IMR-90 (cell line): ENCODE measurements around the gene TRO. TPM values are rescaled to one million over a fixed set of nuclear protein-coding genes. Genes with fewer than 3 reads are reported as not detected.

Experiments used
- ATAC-seq: fragments of 200-7000 bp; cut with Tn5 transposase; 2 replicates; pipeline ENCODE4 v1.9.1; 2020; ENCODE audit warnings: low read depth, mild to moderate bottlenecking, moderate library complexity
- BruUV-seq: library from RNA; stranded (reverse); fragments of 400-500 nt; replicated peaks from 2 replicates; lab custom pipeline; 2021; lab: Mats Ljungman, UMichigan
- CTCF ChIA-PET: fragments of 300-600 bp; formaldehyde crosslinking; extraction: SDS; loops from one replicate; lab custom pipeline; 2021; ENCODE audit warnings: antibody characterized with exemption; lab: Yijun Ruan, JAX
- POLR2A ChIA-PET: fragments of 300-600 bp; sonication (Branson Sonifier 250); formaldehyde crosslinking; loops from one replicate; lab custom pipeline; 2022; ENCODE audit warnings: antibody characterized with exemption; ENCODE audit not compliant: unreplicated experiment; lab: Charles Lee
- DNase-seq: peaks from one replicate; pipeline ENCODE4 v3.0.0; 2013
- H2AFZ ChIP-seq: replicated peaks from 2 replicates; pipeline ENCODE3; 2013; ENCODE audit warnings: low read length, mild to moderate bottlenecking; ENCODE audit not compliant: poor library complexity
- H2AK5ac ChIP-seq: 2 replicates; pipeline ENCODE4 v1.6.1; 2013; ENCODE audit warnings: low read depth, low read length, inconsistent platforms
- H2AK9ac ChIP-seq: replicated peaks from 2 replicates; pipeline ENCODE3; 2013; ENCODE audit warnings: mild to moderate bottlenecking, low read depth, low read length, moderate library complexity; ENCODE audit not compliant: poor library complexity
- H2BK120ac ChIP-seq: 2 replicates; pipeline ENCODE4 v1.6.1; 2013; ENCODE audit warnings: low read depth, low read length, inconsistent platforms
- H2BK15ac ChIP-seq: 3 replicates; pipeline ENCODE4 v1.6.1; 2013; ENCODE audit warnings: low read depth, low read length, inconsistent platforms
- H2BK20ac ChIP-seq: 2 replicates; pipeline ENCODE4 v1.6.1; 2013; ENCODE audit warnings: low read depth, mild to moderate bottlenecking, inconsistent platforms, low read length, moderate library complexity
- H2BK5ac ChIP-seq: 2 replicates; pipeline ENCODE4 v1.6.1; 2013; ENCODE audit warnings: mild to moderate bottlenecking, low read depth, low read length, inconsistent platforms; ENCODE audit not compliant: poor library complexity, severe bottlenecking
- H3K14ac ChIP-seq: replicated peaks from 2 replicates; pipeline ENCODE4 v1.6.1; 2013; ENCODE audit warnings: low read depth, low read length, inconsistent platforms
- H3K18ac ChIP-seq: 2 replicates; pipeline ENCODE4 v1.6.1; 2013; ENCODE audit warnings: low read depth, low read length, control low read depth
- H3K23ac ChIP-seq: 2 replicates; pipeline ENCODE4 v1.6.1; 2013; ENCODE audit warnings: low read depth, low read length, inconsistent platforms
- H3K27ac ChIP-seq: 2 replicates; pipeline ENCODE4 v1.5.1; 2013; ENCODE audit warnings: mild to moderate bottlenecking, control low read depth, low read length; ENCODE audit not compliant: insufficient read depth
- H3K27me3 ChIP-seq: 2 replicates; pipeline ENCODE4 v1.6.1; 2013; ENCODE audit warnings: low read length; ENCODE audit not compliant: control insufficient read depth, insufficient read depth
- H3K36me3 ChIP-seq: 2 replicates; pipeline ENCODE4 v1.6.1; 2013; ENCODE audit warnings: low read length, mixed read lengths; ENCODE audit not compliant: control insufficient read depth, insufficient read depth
- H3K4ac ChIP-seq: 2 replicates; pipeline ENCODE4 v1.6.1; 2013; ENCODE audit warnings: low read depth, low read length, inconsistent platforms
- H3K4me1 ChIP-seq: 2 replicates; pipeline ENCODE4 v1.6.1; 2013; ENCODE audit warnings: low read length, mixed read lengths; ENCODE audit not compliant: control insufficient read depth, insufficient read depth
- H3K4me2 ChIP-seq: 2 replicates; pipeline ENCODE4 v1.6.1; 2013; ENCODE audit warnings: low read depth, mild to moderate bottlenecking, control low read depth, low read length, moderate library complexity
- H3K4me3 ChIP-seq: 2 replicates; pipeline ENCODE4 v1.5.1; 2013; ENCODE audit warnings: low read depth, mild to moderate bottlenecking, control low read depth, low read length, moderate library complexity; ENCODE audit not compliant: insufficient read depth
- H3K56ac ChIP-seq: 2 replicates; pipeline ENCODE4 v1.6.1; 2013; ENCODE audit warnings: low read length, inconsistent platforms; ENCODE audit not compliant: insufficient read depth; ENCODE audit errors: extremely low read depth
- H3K79me1 ChIP-seq, 2 experiments: 2 replicates each; pipeline ENCODE4 v1.6.1; 2013; ENCODE audit warnings: low read length in 2 of 2, inconsistent platforms in 1 of 2, low read depth in 1 of 2
- H3K9ac ChIP-seq: 2 replicates; pipeline ENCODE4 v1.6.1; 2013; ENCODE audit warnings: low read depth, low read length, control low read depth
- H3K9me1 ChIP-seq: 2 replicates; pipeline ENCODE4 v1.6.1; 2013; ENCODE audit warnings: low read length, inconsistent platforms; ENCODE audit not compliant: insufficient read depth
- H3K9me3 ChIP-seq: 2 replicates; pipeline ENCODE4 v1.6.1; 2013; ENCODE audit warnings: low read length; ENCODE audit not compliant: control insufficient read depth, insufficient read depth
- H4K20me1 ChIP-seq: 2 replicates; pipeline ENCODE4 v1.6.1; 2013; ENCODE audit warnings: low read length, inconsistent platforms; ENCODE audit not compliant: insufficient read depth
- H4K5ac ChIP-seq: 2 replicates; pipeline ENCODE4 v1.6.1; 2013; ENCODE audit warnings: mild to moderate bottlenecking, low read depth, low read length, control low read depth
- H4K8ac ChIP-seq, 2 experiments: 2 replicates each; pipeline ENCODE4 v1.6.1; 2013; ENCODE audit warnings: low read depth in 2 of 2, low read length in 2 of 2, control low read depth in 1 of 2, inconsistent platforms in 1 of 2
- H4K91ac ChIP-seq: 2 replicates; pipeline ENCODE4 v1.6.1; 2013; ENCODE audit warnings: low read depth, low read length, inconsistent platforms; ENCODE audit not compliant: insufficient read depth
- CHD1 ChIP-seq: IDR thresholded peaks from 2 replicates; pipeline ENCODE4 v1.6.1; 2012; ENCODE audit warnings: low read depth, low read length, improper control_type of control experiment
- WGBS, 2 experiments: methylation state at CpG; one replicate each; pipeline versions ENCODE4 v1.1.5 to v1.1.7; 2013; ENCODE audit warnings: missing lambda C conversion rate in 2 of 2; ENCODE audit not compliant: insufficient read length in 1 of 2; ENCODE audit errors: extremely low coverage in 2 of 2; 5-methylcytosine and 5-hydroxymethylcytosine counted together
- dilution Hi-C: fragments of 300-500 bp; cut with HindIII; formaldehyde crosslinking; loops from one replicate; pipeline ENCODE4 v1.14.3; 2018; ENCODE audit warnings: low sequenced_read_pairs; ENCODE audit not compliant: unreplicated experiment
- in situ Hi-C: fragments of 300-500 bp; cut with MboI; formaldehyde crosslinking; loops from 3 replicates; pipeline ENCODE4 v1.14.3; 2019; ENCODE audit warnings: low sequenced_read_pairs, inconsistent platforms, mixed read lengths
- intact Hi-C: fragments of 100-400 bp; cut with micrococcal nuclease; formaldehyde crosslinking; loops from 2 replicates; pipeline ENCODE4 v1.10.0; 2022
- polyA plus RNA-seq, 3 experiments: library from polyadenylated mRNA; depleted of rRNA; stranded (reverse); fragments of >200 nt; gene quantifications; 2 replicates each; pipeline ENCODE4 v1.2.3, GENCODE V29; 2012; ENCODE audit warnings: low replicate concordance in 1 of 3
- total RNA-seq: library from RNA; depleted of rRNA; stranded (reverse); fragments of >200 nt; gene quantifications from 2 replicates; pipeline ENCODE4 v1.2.3, GENCODE V29; 2012
- TF ChIP-seq, protein P1 (sequence below): fragments of 150-350 bp; IDR thresholded peaks from 2 replicates; pipeline ENCODE4 v1.6.1; 2016; ENCODE audit warnings: low read depth, mild to moderate bottlenecking, low read length, moderate library complexity, borderline replicate concordance

Gene TRO
- total and polyA plus RNA-seq, 2 of the 4 experiments (the other 2 are of a cell fraction): 35.1 to 54.2 TPM

DNA sequence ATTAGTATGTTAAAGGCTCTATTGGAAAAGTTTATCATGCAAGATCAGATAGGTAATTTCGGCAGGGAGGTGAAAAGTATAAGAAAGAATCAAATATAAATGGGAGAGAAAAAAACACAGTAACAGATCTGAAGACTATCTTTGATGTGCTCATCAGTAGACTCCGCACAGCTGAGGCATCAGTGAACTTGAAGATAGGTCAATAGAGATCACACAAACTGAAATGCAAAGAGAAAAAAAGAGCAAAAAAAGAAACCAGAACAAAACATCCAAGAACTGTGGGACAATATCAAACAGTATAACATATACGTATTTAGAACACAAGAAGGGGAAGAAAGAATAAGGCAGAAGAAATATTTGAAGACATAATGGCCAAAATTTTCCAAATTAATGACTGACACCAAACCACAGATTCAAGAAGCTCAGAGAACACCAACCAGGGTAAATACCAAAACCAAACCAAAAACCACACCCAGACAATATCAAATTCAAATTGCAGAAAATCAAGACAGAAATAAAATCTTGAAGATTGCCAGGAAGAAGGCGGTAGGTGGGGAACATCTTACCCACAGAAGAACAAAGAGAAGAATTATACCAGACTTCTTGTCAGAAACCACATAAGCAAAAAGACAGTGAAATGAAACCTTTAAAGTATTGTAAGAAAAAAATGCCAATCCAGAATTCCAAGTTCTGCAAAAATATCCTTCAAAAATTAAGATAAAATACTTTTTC lies 44.3 kb downstream of the TRO start:
- no peak overlapping the region for H2BK120ac ChIP-seq
- H2BK15ac ChIP-seq: no peak overlapping the region
- H2BK5ac ChIP-seq: no peak overlapping the region
- H3K18ac ChIP-seq: no peak overlapping the region
- ChIA-PET POLR2A (no interaction called here), CTCF (no interaction called here)
- H3K4me2 ChIP-seq: no peak overlapping the region
- peaks cover 2% of the 10 kb centered on the region for H3K27me3 ChIP-seq
- no peaks in the 10 kb centered on the region for H3K9me3 ChIP-seq
- H4K20me1 ChIP-seq: no peaks in the 10 kb centered on the region
- intact Hi-C loops (no loop called here), in situ Hi-C loops (no loop called here), dilution Hi-C loops (no loop called here)
- no peak overlapping the region for H3K23ac ChIP-seq
- H4K5ac ChIP-seq: no peak overlapping the region
- no peaks in the 10 kb centered on the region for H3K4me1 ChIP-seq
- H2BK20ac ChIP-seq: no peak overlapping the region
- no peaks in the 10 kb centered on the region for H3K79me1 ChIP-seq
- no peaks in the 10 kb centered on the region for H3K36me3 ChIP-seq
- no peak overlapping the region for H3K4me3 ChIP-seq
- TF ChIP-seq CHD1: no peak
- TF ChIP-seq, protein P1, sequence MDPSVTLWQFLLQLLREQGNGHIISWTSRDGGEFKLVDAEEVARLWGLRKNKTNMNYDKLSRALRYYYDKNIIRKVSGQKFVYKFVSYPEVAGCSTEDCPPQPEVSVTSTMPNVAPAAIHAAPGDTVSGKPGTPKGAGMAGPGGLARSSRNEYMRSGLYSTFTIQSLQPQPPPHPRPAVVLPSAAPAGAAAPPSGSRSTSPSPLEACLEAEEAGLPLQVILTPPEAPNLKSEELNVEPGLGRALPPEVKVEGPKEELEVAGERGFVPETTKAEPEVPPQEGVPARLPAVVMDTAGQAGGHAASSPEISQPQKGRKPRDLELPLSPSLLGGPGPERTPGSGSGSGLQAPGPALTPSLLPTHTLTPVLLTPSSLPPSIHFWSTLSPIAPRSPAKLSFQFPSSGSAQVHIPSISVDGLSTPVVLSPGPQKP: no peak
- H4K8ac ChIP-seq: no peak overlapping the region
- no peak overlapping the region for H3K4ac ChIP-seq
- no peak for DNase-seq
- H4K91ac ChIP-seq: no peak overlapping the region
- BruUV-seq: no TSS peak
- no peak overlapping the region for H2AK5ac ChIP-seq
- WGBS, 2 experiments: no CpG with 5 or more reads among the region's 4 CpGs
- no peak overlapping the region for H3K14ac ChIP-seq
- no peak overlapping the region for H2AK9ac ChIP-seq
- H3K9ac ChIP-seq: no peak overlapping the region
- ATAC-seq: no peak
- no peak overlapping the region for H3K56ac ChIP-seq
- H2AFZ ChIP-seq: no peak overlapping the region
- H3K27ac ChIP-seq: no peak overlapping the region
- no peaks in the 10 kb centered on the region for H3K9me1 ChIP-seq
